SK-N-MC (cell line): ENCODE results near the gene MESD.

ENCODE experiments used
- DNase-seq: peaks from one replicate; pipeline ENCODE4 v3.0.0-alpha.2; 2011; ENCODE audit warnings: low read depth, low spot score
- H3K27ac ChIP-seq: fragments of 200-600 bp; sonication (generic); 2 replicates; pipeline ENCODE4 v1.5.1; 2016; ENCODE audit warnings: mixed run types
- H3K36me3 ChIP-seq: fragments of 200-600 bp; sonication (generic); 2 replicates; pipeline ENCODE4 v1.6.1; 2017; ENCODE audit warnings: antibody characterized with exemption, low read length, mixed read lengths; ENCODE audit not compliant: insufficient read depth
- H3K4me3 ChIP-seq: fragments of 200-600 bp; sonication (generic); 2 replicates; pipeline ENCODE4 v1.5.1; 2016
- H3K9ac ChIP-seq: fragments of 200-600 bp; sonication (generic); 2 replicates; pipeline ENCODE4 v1.8.0; 2017; ENCODE audit warnings: mixed run types, mixed read lengths; ENCODE audit not compliant: insufficient read length
- H3K9me3 ChIP-seq: fragments of 200-600 bp; sonication (generic); 2 replicates; pipeline ENCODE4 v1.6.1; 2017; ENCODE audit warnings: low read depth, mild to moderate bottlenecking, antibody characterized with exemption, low read length, moderate library complexity, mixed read lengths
- EZH2 ChIP-seq: fragments of 200-600 bp; sonication (generic); IDR thresholded peaks from one replicate; pipeline ENCODE4 v1.6.1; 2017; ENCODE audit warnings: antibody characterized with exemption
- FOXP2 ChIP-seq: optimal IDR thresholded peaks from 2 replicates; pipeline ENCODE3; 2011; ENCODE audit warnings: mild to moderate bottlenecking, moderate library complexity; ENCODE audit not compliant: insufficient read depth; ENCODE audit errors: extremely low read length, control extremely low read depth
- POLR2AphosphoS5 ChIP-seq: IDR thresholded peaks from 2 replicates; pipeline ENCODE4 v1.6.1; 2012; ENCODE audit warnings: mild to moderate bottlenecking, low read depth, low read length, borderline replicate concordance

Gene MESD

GRCh38 chr15:80988148-80988796 lies 1.3 kb downstream of the MESD start:
- no peak for DNase-seq
- Histone ChIP-seq H3K9ac (peak overlapping the region; percentile 95), H3K9me3 (no peaks in the 10 kb centered on the region), H3K27ac (no peak overlapping the region), H3K4me3 (peak overlapping the region; percentile 97), H3K36me3 (0 out of 2 replicates have a peak, but pooled peaks cover 2% of the 10 kb centered on the region)
- TF ChIP-seq POLR2AphosphoS5 (no peak), EZH2 (no peak), FOXP2 (no peak)

GRCh38 chr15:80986487-80986886 lies 3.1 kb downstream of the MESD start:
- no peak for DNase-seq
- no peak overlapping the region for H3K9ac ChIP-seq
- TF ChIP-seq FOXP2 = no peak
- TF ChIP-seq EZH2 = no peak
- no peak for TF ChIP-seq POLR2AphosphoS5

GRCh38 chr15:80985981-80986380 lies 3.6 kb downstream of the MESD start:
- H3K9me3 ChIP-seq = no peaks in the 10 kb centered on the region
- no peak for DNase-seq
- H3K27ac ChIP-seq = no peak overlapping the region
- H3K9ac ChIP-seq = no peak overlapping the region
- TF ChIP-seq EZH2 (no peak), FOXP2 (no peak), POLR2AphosphoS5 (no peak)
- H3K36me3 ChIP-seq = peaks cover 13% of the 10 kb centered on the region; the same call in 1 of the 2 replicates
- no peak overlapping the region for H3K4me3 ChIP-seq

More at GRCh38 chr15:80986487-80986886, 3.1 kb downstream of the MESD start:
- peaks cover 13% of the 10 kb centered on the region; the same call in 1 of the 2 replicates for H3K36me3 ChIP-seq
- H3K27ac ChIP-seq = no peak overlapping the region
- H3K9me3 ChIP-seq = no peaks in the 10 kb centered on the region
- no peak overlapping the region for H3K4me3 ChIP-seq

- no peak overlapping the region for H3K4me3 ChIP-seq
- no peak overlapping the region for H3K27ac ChIP-seq
- no peaks in the 10 kb centered on the region for H3K9me3 ChIP-seq
- TF ChIP-seq EZH2 (no peak), POLR2AphosphoS5 (no peak), FOXP2 (no peak)
- peaks cover 21% of the 10 kb centered on the region for H3K36me3 ChIP-seq
- no peak overlapping the region for H3K9ac ChIP-seq
- DNase-seq = no peak
These were observed 4.8 kb downstream of the MESD start for GRCh38 chr15:80984856-80985255.

GRCh38 chr15:80982839-80983238 lies 6.8 kb downstream of the MESD start:
- Histone ChIP-seq H3K9me3 (no peaks in the 10 kb centered on the region), H3K9ac (no peak overlapping the region), H3K4me3 (no peak overlapping the region), H3K27ac (no peak overlapping the region), H3K36me3 (peaks cover 41% of the 10 kb centered on the region)
- TF ChIP-seq POLR2AphosphoS5 (no peak), FOXP2 (no peak), EZH2 (no peak)
- no peak for DNase-seq

GRCh38 chr15:80982205-80982604 lies 7.4 kb downstream of the MESD start:
- Histone ChIP-seq H3K36me3 (peaks cover 44% of the 10 kb centered on the region), H3K9ac (no peak overlapping the region), H3K4me3 (no peak overlapping the region), H3K27ac (no peak overlapping the region), H3K9me3 (no peaks in the 10 kb centered on the region)
- no peak for DNase-seq
- TF ChIP-seq FOXP2 (no peak), POLR2AphosphoS5 (no peak), EZH2 (no peak)

- H3K36me3 ChIP-seq = peaks cover 41% of the 10 kb centered on the region
These were observed 9.9 kb downstream of the MESD start for GRCh38 chr15:80979538-80980200.

GRCh38 chr15:80978685-80979329 lies 10.8 kb downstream of the MESD start:
- no peak overlapping the region for H3K9ac ChIP-seq
- H3K36me3 ChIP-seq = peaks cover 41% of the 10 kb centered on the region
- 0 out of 2 replicates have a peak overlapping the region, but pooled peaks have one; percentile 34 for H3K27ac ChIP-seq
- no peaks in the 10 kb centered on the region for H3K9me3 ChIP-seq
- no peak for DNase-seq
- TF ChIP-seq POLR2AphosphoS5 (no peak), EZH2 (no peak), FOXP2 (no peak)
- no peak overlapping the region for H3K4me3 ChIP-seq

More at GRCh38 chr15:80979538-80980200, 9.9 kb downstream of the MESD start:
- no peak for DNase-seq
- Histone ChIP-seq H3K4me3 (no peak overlapping the region), H3K9ac (no peak overlapping the region), H3K27ac (no peak overlapping the region), H3K9me3 (no peaks in the 10 kb centered on the region)
- TF ChIP-seq POLR2AphosphoS5 = no peak
- no peak for TF ChIP-seq EZH2
- no peak for TF ChIP-seq FOXP2
